CD4-positive, alpha-beta T cell treated with Interleukin-12 subunit alpha and Interleukin-12 subunit beta, for 1 hour (primary cell): ENCODE results near the gene NUDC.

ENCODE experiments used
- DNase-seq: peaks from one replicate; pipeline ENCODE4 v3.0.0-alpha.2; 2020

NUDC gene

DNA sequence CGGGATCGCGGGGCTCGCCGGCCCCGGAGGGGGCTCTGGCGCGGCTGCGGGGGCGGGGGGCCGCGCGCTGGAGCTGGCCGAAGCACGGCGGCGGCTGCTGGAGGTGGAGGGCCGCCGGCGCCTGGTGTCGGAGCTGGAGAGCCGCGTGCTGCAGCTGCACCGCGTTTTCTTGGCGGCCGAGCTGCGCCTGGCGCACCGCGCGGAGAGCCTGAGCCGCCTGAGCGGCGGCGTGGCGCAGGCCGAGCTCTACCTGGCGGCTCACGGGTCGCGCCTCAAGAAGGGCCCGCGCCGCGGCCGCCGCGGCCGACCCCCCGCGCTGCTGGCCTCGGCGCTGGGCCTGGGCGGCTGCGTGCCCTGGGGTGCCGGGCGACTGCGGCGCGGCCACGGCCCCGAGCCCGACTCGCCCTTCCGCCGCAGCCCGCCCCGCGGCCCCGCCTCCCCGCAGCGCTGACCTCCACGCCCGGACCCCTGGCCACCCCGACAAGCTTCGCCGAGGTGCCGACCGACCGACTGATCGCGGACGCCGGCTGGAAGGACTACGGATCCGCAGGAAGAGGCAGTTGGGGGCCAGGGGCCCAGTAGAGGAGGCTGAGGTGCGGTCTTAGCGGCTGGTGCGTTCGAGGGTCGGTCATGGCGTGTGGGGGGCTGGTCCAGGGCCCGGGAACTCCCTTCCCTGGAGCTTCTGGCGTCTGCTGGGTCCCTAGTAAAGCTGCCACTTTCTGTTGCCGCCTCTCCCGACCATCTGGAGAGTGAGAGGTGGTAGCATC, 72.7 kb downstream of the NUDC start:
- peak; percentile 24 for DNase-seq

DNA sequence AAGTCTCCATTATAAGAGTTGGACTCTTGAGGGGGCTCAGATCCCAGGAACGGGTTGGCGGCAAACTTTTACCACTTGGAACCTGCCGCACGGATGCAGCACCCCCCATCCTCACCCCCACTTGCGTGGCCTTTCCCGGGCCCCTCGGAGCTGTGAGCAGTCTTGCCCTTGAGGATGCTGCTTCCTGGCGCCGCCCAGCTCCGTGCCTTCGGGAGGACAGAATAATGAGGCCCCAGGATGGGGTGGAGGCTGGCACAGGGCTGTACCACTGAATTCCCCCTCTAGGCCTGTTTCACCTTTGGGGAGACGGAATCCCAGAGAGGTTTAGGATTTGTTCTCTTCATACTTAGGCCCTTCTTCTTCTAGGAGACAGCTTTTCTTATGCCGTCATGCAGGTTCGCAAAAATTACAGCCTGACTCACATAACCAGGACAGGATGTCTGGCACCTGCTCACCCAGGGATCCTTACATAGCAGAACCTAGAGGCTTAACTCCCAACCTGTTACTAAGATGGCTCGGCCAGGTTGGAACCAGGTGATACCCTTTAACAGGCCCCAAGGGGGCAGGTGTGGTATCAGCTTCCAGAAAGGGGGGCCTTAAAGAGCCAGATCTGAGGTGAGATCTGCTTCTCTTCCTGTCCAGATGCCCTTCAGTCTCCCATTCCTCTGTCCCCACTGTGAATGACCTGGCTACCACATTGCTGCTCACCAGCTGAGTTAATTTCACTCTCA, 73.4 kb downstream of the NUDC start:
- no peak for DNase-seq

- DNase-seq: no peak
These were observed 74.5 kb downstream of the NUDC start for GRCh38 chr1:26996024-26996423.
